Measurements from ENCODE around the gene HOXB3.

The HOXB3 gene

DNA sequence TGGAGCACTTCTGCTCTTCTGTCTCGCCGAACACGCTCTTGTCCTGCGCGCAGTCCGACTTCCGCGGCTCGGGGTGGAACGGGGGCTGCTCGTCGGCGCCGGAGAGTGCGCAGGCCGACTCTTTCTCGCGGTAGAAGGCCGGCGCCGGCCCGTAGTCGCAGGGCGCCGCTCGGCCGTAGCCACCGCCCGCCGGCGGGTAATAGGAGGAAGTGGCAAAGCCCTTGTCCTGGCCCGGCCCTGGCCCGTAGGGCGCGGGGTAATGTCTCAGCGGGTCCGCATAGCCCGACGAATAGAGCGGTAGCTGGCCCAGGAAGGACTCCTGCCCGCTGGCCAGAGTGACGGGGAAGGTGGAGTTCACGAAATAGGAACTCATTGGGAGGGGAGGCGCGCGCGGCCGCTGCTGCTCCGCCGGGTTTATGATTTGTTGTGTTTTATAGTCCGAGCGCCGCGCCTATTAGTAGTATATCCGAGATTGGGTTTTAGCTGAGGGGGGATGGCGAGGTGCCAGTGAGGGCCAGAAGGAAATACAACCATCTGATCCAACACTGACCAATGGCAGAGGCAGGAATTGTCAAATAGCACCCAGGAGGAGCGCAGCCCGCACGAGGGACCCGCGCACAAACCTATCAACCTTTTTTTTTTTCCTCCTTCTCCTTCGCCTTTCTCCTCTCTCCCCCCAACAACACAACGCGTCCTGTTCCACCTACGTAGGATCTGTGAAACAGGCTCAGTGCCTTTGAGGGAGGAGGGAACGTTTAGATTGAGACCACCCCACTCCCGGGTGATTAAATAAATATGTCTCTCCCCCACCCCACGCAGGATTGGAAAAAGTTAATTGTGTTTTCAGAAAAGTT is 8.0 kb upstream of the HOXB3 start:
- DNase-seq (ENCODE audit: low read depth), result no peak

DNA sequence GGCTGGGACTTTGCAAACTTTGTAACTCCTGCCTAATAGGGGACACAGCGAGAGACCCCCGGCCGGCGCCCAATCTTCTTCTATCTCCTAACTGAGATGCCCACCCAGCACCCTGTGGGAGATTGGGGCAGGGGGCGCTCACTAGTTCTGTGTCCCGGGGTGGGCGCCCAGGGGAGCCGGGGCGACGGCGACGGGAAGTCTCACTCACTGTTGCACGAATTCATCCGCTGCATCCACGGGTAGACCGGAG is 7.4 kb upstream of the HOXB3 start:
- no peak for DNase-seq (ENCODE audit: low read depth)

DNA sequence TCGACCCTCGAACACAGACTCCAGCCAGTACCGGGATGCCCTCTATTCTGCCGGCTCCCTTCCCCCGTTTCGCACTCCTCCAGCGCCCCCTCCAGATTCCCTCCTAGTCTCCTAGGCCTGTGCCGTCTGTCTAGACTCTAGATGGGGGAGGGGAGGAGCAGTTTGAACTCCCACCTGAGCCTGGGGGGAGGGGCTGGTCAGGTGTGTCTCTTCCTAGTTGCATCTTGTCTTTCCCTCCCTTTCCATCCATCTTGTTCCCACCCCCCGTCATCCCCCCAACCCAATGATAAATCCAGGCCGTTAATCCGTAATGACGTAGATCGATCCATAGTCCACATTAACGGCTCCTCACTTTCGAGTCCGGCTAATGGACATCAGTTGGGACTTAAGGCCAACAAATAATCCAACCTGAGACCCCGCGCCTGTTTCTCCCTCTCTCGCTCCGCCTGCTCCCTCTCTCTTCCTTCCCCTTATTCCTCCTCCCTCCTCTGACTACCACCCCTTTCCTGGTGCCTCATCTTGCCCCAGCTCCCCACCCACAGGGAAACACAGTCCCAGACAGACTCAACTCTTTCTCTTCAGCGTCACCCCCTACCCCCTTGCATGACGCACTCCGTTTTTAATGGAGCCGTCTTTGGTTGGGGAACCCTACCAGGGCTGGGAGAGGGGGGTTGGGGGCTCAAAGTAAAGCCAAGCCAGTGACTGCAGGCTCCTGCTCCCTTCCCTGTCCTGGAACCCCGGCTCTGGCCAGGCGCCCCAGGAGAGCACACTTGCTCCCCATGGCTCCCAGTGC is 6.9 kb upstream of the HOXB3 start:
- DNase-seq (ENCODE audit: low read depth), result no peak

DNA sequence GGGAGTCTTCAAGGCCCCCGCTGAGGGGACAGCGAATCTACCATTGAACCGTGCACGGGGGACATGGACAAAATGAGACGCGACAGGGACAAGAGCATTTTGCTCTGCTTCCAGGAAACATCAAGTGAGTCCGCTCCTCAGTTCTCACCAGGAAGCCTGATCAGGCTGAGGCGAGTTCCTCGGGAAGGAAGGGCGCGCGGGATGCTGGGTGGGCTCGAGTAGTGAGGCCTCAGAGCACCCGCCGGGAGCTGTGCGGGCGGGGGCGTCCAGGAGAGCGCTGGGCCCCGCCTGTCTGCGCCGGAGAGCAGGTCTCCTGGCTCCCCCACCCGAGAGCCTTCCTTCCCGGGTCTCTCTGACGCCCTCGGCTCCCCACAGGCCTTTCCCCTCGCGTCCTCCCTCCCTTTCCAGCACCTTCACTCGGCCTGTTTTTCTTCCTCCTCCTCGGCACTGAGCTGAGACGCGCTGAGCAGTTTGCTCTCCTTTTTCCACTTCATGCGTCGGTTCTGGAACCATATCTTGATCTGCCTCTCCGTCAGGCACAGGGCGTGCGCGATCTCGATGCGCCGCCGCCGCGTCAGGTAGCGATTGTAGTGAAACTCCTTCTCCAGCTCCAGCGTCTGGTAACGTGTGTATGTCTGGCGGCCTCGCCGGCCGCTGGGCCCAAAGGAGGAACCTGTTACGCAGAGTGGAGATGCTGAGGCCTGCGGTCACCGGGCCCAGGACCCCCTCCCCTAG is 6.1 kb upstream of the HOXB3 start:
- no peak for DNase-seq (ENCODE audit: low read depth)

DNA sequence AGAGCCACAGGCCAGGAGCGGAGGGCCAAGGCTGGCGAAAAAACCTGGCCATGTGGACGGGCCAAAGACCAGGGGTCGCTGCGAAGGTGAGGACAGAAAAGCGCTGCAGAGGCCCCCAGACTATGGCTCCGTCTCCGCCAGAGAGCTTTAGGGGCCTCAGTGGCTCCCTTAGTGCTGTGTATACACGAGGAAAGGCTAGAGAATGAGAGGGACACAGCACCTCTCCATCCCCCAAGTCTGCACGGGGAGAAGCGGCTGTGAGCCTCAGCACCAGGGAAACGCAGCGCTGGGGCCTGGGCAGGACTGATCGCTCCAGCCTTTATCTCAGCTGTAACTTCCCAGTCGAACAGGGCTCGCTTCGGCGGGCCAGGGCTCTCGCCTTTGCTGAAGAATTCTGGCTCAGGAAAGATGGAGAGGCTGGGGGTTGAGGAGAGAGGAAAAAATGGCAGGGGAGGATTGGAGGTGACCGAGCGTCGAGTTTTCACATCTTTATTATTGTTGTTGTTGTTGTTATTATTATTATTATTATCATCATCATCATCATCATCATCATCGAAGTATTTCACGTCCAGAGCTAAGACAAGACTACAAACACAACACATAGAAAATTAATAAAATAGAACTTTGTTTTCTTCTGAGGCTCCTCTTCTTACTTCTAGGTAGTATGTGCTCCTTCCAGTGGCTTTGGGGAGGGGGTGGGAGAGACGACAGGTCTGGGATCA is 5.4 kb upstream of the HOXB3 start:
- no peak for DNase-seq (ENCODE audit: low read depth)

DNA sequence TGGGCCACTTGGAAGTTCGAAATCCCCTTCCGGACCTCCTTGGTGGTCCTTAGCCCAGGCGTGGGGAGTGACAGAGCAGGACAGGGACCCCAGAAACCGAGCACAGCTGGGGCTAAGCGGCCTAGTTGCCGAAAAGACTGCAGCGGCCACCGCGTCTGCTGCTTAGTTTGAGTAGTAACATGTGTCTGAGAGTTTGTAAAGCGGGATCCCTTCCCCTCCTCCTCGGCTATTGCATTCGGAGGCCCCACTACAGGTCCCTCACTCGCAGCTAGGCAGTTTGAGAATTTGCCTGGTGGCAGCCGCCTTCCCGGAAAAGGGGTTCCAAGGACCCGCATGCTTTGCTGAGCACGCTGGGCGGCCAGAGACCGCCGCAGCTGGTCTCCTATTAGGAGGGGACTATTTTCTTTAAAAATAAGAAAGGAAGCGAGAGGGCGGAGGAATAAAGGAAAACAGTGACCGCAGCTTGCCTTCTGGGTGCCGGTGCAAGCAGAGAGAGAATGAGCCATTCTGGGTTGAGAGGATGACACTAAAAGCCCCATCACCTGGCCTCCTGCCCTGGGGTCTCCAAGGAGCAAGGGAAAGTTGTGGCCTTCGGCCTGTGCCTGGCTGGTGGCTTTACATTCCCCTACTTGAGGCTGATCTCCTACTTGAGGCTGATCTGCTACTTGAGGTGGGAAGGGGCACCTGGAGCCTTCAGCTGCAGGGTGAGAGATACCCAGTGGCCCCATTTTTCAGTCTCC is 4.7 kb upstream of the HOXB3 start:
- DNase-seq (ENCODE audit: low read depth), result no peak

DNA sequence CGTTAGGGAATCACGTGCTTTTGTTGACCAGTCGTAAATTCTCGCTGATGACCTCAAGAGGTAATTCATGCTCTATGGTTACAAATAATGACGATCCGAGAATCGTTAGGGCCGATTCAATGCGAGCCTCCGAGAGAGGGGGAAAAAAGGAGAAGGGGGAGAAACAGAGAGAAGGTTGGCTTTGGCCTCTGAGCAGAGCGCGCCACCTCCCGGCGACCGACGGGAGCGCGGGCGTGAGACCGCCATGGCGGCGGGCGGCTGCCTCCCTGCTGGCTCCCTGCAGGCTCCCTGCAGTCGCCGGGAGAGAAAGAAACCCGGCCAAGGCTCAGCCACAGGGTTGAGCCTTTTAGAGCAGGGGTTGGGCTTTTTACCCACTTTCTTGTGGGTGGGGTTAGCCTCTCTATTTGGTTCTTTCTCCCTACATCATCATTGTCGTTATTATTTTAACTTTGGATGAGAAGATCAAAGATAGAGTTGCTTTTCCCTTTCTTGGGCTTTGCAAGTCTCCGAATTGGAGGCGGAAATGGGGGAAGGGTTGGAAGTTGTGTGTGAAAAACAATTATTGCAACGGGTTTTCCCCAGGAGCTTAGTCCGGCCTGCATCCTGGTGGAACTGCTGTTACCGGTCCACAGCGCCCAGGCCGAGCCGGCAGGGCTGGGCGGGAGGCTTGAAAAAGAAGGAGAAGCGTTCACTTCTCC is 3.9 kb upstream of the HOXB3 start:
- DNase-seq (ENCODE audit: low read depth), result peak; percentile 68

DNA sequence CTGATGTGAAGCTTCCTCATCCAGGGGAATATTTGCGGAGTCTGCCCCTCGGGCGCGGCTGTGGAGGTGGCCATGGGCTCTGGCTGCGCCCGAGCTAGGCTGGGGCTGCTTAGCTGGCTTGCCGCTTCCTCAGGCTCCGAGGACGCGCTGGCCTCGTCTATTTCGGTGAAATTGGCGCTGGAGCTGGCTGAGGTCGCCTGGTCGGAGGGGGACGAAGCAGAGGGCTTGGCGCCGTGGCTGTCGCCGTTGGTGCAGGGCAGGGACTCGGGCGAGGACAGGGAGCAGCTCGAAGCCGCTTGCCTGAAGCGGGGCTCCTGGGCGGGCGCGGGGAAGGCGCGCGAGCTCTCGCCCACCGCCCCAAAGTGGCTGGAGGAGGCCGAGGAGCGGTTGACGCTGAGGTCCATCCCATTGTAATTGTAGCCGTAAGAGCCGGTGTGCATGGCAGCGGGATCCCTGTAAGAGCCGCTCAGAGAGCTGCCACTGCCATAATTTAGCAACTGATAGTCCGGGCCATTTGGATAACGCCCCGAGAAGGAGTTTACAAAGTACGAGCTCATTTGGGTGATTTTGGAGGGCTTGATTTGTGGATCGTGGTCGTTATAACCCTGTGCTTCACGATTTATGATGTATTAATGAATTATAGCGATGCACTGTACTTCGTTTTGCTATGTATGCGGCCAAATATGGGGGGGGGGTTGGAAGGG is 3.2 kb upstream of the HOXB3 start, which contains the start of gene HOXB5:
TSS of gene HOXB5 (minus strand) at position 654 of the 704 bp plus-strand sequence. CDS start at position 557, 97 bp downstream.
- DNase-seq (ENCODE audit: low read depth), result no peak

DNA sequence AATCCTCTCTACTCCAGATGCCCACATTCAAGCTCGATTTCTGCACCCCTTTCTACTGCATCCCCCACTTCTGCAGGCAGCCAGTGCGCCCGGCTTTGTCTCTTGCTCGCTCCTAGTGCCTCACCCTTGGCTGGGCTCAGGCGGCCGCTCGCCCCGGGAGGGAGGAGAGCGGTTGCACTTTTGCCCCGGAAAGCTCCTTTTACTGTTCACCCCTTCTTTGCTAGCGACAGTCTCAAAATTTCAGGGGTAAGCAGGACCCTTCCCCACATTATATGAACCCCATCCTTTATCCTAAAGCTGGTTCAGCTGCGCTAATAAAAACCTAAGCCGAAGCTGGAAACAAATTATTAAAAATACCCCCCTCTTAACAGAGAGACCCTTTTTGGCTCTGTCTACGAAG is 2.5 kb upstream of the HOXB3 start:
- DNase-seq (ENCODE audit: low read depth), result no peak

DNA sequence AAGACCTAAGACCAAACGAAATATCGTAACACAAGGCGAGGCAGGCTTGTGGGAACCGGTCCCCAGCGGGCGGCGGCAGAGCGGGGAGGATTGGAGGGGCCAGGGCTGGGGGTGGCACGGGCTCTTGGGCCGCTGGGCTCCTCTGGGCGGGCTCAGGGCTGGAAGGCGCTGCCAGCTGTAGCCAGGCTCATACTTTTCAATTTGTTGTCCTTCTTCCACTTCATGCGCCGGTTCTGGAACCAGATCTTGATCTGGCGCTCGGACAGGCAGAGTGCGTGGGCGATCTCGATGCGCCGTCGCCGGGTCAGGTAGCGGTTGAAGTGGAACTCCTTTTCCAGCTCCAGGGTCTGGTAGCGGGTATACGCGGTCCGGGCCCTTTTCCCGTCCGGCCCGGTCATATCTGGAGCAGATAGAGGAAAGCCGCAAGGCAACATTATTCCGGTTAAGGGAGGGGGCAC is 2.0 kb upstream of the HOXB3 start:
- no peak for DNase-seq (ENCODE audit: low read depth)

DNA sequence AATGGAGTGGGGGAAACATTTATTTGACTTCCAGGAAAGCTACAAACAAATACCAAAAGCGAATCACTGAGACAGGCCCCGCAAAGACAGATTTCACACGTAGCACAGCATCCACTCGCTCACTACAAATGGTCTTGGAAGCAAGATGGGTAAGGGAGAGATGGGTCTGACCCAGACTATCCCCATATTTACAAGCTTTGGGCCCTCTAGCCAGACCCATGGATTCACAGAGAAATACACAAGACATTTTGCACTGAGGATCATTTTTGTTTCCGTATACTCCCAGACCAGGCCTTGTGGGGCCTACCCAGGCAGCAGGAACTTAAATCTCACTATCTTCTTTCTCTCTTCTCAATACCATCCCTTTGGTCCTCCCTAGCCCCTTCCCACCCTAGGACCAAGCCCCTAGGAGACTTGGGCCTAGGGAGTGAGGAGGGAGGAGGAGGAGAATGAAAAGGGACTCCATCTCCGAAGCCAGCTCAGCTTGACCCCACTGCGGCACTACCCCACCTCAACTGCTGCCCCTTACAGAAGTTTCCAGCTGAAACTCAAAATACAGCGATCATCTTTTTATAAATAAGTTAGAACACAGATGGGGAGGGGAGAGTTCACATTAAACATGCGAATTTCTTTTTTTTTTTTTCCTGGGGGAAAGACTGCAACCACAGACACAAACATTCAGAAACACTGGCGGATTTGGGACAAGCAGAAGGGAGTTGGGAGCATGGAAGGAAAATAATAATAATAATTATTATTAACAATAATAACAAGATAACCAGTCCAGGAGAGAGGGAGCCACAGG is 1.4 kb upstream of the HOXB3 start:
- no peak for DNase-seq (ENCODE audit: low read depth)

DNA sequence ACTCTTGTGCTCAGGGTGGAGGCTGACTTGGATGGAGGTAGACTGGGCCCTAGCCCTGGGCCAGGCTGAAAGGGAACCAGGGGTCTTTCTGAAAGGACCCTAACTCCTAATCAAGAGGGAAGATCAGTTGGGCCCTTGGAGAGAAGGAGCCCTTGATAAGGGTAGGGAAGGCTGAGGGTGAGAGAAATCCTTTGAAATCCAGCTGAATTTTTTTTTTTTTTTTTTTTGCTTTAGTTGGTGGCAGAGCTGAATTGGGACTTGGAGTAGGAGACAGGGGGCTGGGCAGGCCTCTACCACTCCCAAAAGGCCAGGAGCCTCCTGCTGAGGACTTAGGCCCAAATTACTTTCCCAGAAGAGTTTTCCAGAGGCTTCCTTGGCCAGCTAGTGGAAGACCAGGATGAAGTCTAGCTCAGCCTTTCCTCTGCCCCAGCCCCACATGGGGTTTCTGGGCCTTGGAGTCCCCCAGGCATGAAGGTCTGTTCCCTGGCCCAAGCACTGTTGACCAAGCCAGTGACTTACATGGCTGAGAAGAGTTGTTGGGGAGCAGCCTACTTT is 643 bp upstream of the HOXB3 start:
- DNase-seq (ENCODE audit: low read depth), result no peak

DNA sequence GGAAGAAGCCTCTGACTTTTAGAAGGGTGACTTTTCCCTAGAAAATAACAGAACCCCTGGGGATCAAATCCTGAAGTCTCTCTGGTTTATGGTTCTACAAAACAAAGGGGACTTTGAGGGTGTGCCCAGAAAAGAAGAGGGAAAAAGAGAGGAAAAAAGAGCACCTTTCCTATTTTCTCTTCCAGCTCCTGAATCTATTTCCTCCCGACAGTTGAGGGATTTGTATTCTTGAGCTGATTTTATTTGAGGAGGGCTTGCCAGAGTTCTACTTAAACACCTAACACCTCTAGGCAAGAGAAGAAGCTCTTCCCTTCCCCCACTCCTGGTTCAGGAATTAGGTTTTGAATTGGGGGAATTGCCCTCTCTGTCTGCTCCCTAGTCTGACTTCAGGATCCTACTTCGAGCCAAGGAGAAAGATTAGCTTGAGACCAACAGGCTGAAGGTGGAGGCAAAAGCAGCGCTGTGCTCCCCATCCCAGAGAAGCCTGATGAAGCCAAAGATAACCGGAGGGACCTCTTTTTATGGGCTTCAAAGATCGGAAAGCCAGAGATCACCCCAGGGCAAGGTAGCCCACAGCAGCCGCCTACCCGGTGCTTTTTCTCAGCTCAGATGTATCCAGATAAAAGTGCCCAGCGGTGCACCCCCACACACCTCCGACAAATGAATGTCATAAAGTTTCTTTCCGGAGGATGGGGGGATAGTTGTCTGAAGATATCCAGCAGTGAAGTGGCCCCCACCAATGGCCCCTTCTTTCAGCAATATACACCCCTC is 796 bp downstream of the HOXB3 start:
- no peak for DNase-seq (ENCODE audit: low read depth)

DNA sequence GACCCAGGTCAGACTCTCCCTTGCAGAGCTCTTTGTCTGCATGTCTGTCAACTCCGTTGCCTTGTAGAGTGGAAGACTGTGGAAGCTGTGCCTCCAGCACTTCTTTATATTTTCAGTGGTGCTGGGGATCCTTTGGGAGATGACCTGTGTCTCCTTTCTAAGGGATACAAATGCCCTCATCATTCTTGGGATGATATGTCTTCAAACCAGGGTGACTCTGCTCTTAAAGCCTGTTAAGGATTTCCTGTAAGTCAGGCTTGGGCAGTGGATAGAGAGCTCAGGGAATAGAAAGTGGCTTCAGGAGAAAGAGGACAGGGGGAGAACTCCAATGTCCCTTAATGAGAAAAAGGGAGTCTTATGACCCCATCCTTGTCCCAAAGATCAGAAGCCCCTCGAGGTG is 1.5 kb downstream of the HOXB3 start:
- no peak for DNase-seq (ENCODE audit: low read depth)

DNA sequence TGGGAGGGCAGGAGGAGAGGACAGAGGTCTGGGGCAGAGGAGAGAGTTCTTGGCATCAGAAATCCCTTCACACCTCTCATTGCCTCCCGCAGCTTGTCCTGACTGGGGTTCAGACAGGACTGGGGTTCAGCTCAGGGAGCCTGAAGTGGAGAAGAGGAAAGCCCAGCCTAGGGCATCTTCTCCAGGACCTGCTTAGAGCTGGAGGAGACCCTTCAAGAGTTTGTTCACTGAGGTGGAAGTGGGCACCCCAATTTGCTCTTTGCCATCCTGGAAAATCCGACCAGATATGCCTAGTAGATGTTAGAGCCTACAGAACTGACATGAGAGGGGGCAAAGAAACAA is 2.0 kb downstream of the HOXB3 start:
- DNase-seq (ENCODE audit: low read depth), result no peak

DNA sequence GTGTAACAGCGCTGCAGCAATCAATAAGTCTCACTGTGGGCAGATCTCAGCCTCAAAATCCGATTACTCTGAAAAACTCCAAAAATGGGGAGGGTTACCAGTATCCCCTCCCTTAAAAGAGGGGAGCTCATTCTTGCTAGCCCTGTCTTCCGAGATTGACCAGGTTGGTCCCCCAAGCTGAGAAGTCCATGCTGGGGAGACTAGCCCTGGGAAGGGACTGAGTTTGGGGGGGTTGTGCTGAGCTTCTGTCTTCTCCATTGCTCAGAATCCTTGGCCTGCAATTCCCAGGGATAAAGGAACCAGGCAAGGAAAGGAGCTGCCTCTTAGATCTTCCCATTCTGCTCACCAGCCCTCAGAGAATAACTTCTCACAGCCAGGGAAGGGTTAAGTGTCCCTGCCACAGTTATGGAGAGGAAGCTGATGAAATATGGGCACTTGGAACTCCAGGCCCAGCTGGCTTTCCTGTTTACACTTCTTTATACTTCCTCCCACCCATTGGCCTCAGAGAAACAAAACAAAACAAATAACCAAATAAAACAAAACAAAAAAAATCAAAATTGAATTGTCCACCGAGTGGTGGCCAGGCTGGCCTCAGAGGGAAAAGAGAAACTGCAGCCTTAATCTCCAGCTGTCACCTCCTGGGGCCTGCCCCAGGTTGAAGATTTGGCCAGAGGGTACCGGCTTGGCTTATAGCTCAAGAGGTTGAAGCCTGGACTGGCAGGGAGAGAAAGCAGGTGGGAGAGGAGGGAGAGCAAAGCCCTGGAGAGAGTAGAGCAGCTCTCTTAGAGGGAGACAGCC is 2.6 kb downstream of the HOXB3 start:
- no peak for DNase-seq (ENCODE audit: low read depth)

All from stimulated activated CD8-positive, alpha-beta memory T cell treated with anti-CD3 and anti-CD28 coated beads, Interleukin-12 subunit alpha, Interleukin-12 subunit beta, amount 100 ng/mL, for 1 hour (primary cell).